H4 (cell line): ENCODE measurements around the gene INO80C. TPM values are rescaled to one million over a fixed set of nuclear protein-coding genes. Genes with fewer than 3 reads are reported as not detected.

Experiments
- DNase-seq: peaks from one replicate; pipeline ENCODE4 v3.0.0-alpha.2; 2015; ENCODE audit warnings: low spot score
- total RNA-seq: library from RNA; depleted of rRNA; stranded (reverse); fragments of >200 nt; shearing (Covaris generic); gene quantifications from 2 replicates; pipeline ENCODE4 v1.2.3, GENCODE V29; 2014

Gene INO80C
- total RNA-seq, 1 experiment from 2014 or later = 3.2 TPM

DNA sequence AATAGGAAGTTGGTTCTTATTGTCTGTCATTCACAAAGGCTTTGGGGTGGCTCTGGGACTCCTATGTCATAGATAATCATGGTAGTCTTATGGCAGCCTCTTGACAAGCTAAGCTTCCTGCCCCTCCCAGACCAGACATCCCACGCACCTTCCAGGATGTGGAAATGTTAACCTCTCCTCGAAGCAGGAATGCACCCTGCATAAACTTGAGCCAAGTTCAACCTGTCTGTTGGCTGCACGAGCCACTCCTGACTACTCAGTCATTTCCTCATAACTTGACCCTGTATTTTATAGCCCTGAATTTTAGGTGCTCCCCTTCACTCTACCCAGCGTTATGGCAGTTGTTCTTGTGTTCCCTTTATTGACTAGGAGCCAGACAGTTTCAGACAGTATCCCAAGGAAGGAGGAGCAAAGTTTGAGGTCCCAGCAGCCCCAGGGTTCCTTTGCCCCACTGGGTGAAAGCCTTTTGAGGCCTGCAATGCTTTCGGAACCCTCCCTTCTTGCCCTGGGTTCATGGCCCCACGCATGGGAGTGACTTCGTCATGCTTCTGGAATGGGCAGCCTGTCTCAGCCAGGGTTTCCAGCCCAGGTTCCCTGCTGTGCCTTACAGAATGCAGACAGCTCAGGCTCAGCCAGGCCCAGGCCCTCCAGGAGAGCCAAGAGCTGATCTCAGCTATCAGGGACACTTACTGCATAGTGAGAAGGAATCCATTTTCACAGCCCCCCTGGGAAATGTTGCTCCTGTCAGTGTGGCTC lies 15.6 kb upstream of the INO80C start:
- DNase-seq = peak; percentile 53

DNA sequence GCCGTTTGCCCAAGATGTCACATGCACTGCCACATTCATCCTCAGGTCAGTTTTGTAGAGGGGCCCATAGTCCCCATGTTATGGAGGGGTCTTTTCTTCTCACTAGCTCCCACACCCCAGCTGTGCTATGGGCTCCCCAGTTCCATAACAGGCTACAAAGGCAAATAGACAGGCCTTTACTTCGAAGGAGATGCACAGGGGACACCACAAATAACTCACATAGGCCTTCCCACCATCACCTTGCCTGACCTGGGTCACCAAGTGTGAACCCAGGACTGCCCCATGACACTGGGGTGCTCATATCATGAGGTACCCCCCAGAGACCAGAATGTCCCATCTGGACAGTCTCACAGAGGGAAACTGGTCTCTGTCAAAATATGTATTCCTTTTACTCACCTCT lies 15.0 kb upstream of the INO80C start:
- no peak for DNase-seq

- DNase-seq = no peak
Measured at GRCh38 chr18:35511833-35512232, 14.1 kb upstream of the INO80C start.

GRCh38 chr18:35511428-35511827 lies 13.7 kb upstream of the INO80C start:
- no peak for DNase-seq

- DNase-seq = no peak
Measured at GRCh38 chr18:35510076-35510651, 12.4 kb upstream of the INO80C start.

GRCh38 chr18:35508746-35509338 lies 11.1 kb upstream of the INO80C start:
- DNase-seq = no peak

DNA sequence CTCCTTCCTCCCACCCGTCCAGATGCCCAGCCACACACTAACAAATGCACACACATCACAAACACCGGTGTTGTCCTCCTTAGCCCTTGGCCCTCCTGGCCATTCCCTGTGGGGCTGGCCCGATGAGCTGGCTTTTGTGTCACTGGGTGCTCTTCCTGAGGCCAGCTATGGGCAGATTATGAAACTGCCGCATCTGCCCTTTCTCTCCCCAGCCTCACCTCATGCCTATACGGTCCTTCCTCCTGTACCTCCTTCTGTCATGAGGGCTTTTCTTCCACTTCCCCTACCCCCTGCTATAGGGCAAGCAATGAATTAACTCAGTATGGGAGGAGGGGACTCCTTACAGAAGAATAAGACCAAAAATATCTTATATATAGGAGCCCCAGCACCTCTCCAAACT lies 10.3 kb upstream of the INO80C start:
- DNase-seq = no peak

DNA sequence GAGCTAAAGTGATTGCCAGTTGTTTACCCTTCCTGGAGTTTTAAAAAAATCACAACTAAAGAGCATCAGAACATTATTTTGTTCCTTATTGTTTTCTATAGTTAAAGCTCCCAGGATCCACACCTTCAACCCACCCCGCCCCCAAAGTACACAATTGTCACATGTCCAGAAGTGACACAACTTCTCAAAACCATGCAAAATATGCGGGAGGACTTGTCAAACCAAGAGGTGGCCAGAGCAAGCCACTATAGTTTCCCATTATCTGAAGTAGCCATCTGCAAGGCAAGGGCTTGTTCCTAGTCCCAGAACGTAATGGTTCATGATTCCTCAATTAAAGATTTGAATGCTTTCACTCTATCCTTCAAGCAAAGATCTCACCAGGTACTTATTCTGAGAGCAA lies 9.9 kb upstream of the INO80C start:
- no peak for DNase-seq

DNA sequence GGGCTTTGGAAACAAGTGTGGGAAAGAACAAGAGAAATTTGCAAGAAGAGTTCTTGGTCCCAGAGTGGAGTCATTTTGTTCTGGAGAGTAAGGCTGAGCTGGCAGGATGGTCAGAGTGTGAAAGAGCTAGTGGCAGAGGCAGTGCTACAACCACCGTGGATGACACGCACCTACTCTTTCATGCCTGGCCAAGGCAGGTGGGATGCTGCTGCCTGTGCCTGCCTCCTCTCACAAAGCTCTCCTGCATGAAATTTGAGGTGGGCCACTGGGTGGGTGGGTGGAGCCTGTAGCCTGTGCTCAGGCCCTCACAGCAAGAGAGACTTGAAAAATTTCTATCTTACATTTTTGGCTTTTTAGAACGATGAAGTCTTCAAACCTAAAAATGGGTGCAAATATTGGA lies 9.4 kb upstream of the INO80C start:
- DNase-seq = no peak

GRCh38 chr18:35506024-35506712 lies 8.4 kb upstream of the INO80C start:
- DNase-seq = no peak

DNA sequence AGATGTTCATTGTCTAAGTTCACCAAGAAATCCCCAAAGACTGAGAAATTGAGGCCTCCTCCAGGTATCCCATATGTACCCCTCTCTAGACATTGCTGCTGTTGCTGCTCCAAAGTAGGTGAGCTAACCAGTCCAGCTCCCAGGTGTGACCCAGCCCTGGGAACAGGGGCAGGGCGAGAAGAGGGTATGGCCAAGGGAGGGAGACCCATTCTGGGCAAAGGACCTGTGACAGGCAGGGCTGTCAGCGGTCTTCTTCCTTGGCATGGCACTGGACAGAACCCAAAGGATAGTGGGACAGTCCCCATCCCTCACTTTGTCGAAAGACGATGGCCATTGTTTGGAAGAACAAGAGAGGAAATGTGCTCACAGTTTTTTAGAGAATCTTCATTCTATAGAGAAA lies 7.2 kb upstream of the INO80C start:
- DNase-seq = no peak

- no peak for DNase-seq
Measured at GRCh38 chr18:35502052-35502451, 4.3 kb upstream of the INO80C start.

DNA sequence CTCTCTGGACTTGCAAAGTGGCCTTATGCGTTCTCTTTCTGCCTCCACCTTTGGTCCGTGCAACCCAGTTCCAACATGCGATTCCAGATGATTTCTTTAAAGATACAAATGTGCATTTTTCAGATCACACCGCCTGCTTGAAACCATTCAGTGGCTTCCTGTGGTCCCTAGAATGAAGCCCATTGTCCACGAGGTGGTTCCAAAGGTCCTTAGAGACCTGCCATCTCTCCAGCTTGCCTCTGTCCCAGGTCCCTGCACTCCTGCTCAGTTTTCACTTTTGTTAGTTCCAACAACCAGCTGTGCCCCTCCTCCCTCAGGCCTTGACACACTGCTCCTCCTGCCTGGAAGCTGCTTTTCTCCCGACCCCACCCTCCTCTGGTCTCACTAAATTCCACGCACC lies 3.6 kb upstream of the INO80C start:
- DNase-seq = no peak

- no peak for DNase-seq
Measured at GRCh38 chr18:35500113-35500512, 2.4 kb upstream of the INO80C start.

DNA sequence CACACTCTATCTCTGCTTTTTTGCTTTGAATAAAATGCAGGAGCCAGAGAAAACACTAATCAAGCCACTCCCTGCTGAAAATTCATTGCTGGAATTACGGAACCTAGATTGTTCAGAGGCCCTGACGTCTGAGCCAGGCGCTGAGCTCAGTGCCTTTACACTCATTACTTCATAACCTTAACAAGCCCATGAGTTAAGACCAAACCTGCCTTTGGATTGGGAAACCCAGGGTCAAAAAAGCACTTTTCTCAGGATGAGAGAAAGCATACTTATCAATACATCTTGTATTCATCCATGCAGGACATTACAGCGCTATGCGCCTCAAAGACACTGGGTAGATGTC lies 762 bp downstream of the INO80C start:
- no peak for DNase-seq

DNA sequence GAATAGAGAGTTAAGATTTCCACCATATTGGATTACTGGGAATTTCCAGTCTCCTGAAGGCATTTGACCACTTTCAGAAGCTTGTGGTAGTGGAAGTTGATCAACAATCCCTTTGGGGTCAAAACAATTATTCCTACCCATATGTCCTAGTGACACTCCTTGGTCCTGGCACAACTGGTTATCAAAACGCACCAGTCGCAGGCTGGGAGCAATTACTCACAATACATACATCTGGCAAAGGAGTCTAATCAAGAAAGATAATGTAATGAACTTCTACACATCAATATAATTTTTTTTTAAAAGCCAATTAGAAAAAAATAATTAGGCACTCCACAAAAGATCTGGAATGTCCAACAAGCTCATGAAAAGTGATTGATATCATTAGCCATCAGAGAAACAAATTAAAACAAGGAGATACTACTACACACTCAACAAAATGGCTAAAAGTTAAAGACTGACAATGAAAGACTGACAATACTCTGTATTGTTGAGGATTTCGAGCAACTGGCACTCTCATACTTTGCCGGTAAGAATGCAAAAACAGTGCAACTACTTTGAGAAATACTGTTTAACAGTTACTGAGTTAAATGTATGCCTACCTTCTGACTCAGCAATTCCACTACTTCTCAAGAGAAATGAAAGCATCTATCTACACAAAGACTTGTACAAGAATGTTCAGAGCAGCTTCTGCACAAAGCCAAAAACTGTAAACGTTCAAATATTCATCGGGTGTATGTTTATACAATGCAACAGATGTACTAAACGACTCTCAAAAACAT lies 2.0 kb downstream of the INO80C start:
- no peak for DNase-seq

GRCh38 chr18:35494251-35495220 lies 3.2 kb downstream of the INO80C start:
- no peak for DNase-seq

- no peak for DNase-seq
Measured at GRCh38 chr18:35491700-35492077, 6.1 kb downstream of the INO80C start.

- DNase-seq = no peak
Measured at GRCh38 chr18:35490894-35491699, 6.7 kb downstream of the INO80C start.

- DNase-seq = no peak
Measured at GRCh38 chr18:35489913-35490490, 7.8 kb downstream of the INO80C start.
